ACHN (cell line): ENCODE results near the gene RHO.
"Not testable (repeated sequence)": the region's sequence is repeated elsewhere in the genome, so short reads cannot be mapped to it uniquely, and the experiment has no call there.

Source experiments
- DNase-seq: peaks from one replicate; pipeline ENCODE4 v3.0.0-alpha.2; 2015
- in situ Hi-C: cut with HindIII; loops from 2 replicates; pipeline ENCODE4 v1.10.0; 2017; ENCODE audit warnings: low sequenced_read_pairs, low pct_ligation_motif_present, low pct_unique_long_range_greater_than_20kb

The RHO gene

GRCh38 chr3:129534428-129535027, 6.1 kb downstream of the RHO start:
- no peak for DNase-seq
- in situ Hi-C loops, result no loop called here

GRCh38 chr3:129535075-129535474, 6.6 kb downstream of the RHO start:
- no peak for DNase-seq
- in situ Hi-C loops, result no loop called here

- in situ Hi-C loops, result no loop called here
- no peak for DNase-seq
These were observed 7.9 kb downstream of the RHO start for GRCh38 chr3:129536374-129536667.

- DNase-seq, result no peak
- in situ Hi-C loops, result no loop called here
These were observed 8.4 kb downstream of the RHO start for GRCh38 chr3:129536804-129537203.

- in situ Hi-C loops, result no loop called here
- no peak for DNase-seq
These were observed 10.8 kb downstream of the RHO start for GRCh38 chr3:129539206-129539605.

- in situ Hi-C loops, result no loop called here
- no peak for DNase-seq
These were observed 12.5 kb downstream of the RHO start for GRCh38 chr3:129540776-129541516.

DNA sequence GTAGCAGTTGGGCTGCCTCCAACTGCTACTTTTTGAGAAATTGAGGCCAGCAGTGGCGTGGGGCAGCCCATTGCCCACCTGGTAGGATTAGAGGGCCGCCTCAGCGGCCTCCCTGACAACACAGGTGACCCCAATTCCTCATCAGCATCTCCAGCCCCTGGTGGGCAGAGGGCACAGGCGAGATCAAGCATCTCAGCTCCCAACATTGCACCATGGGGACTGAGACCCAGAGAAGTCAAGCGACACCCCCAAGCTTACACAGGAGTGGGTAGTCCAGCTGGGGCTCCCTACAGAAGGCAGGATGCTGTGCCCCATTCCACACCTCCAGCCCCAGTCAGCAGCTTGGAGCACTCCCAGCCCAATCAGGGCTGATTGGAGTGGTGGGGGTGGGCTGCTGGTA, 14.3 kb downstream of the RHO start:
- no peak for DNase-seq
- in situ Hi-C loops, result no loop called here

- in situ Hi-C loops, result no loop called here
- DNase-seq, result no peak
These were observed 14.8 kb downstream of the RHO start, which contains the start of gene H1-8 for GRCh38 chr3:129543156-129543790. TSS of gene H1-8 (plus strand) at chr3:129543175. CDS start at chr3:129543219, 44 bp downstream.

GRCh38 chr3:129543999-129544398, 15.6 kb downstream of the RHO start:
- in situ Hi-C loops, result no loop called here
- DNase-seq, result no peak

- DNase-seq, in situ Hi-C loops: not testable (repeated sequence)
These were observed 17.5 kb downstream of the RHO start for GRCh38 chr3:129545951-129546350.

DNA sequence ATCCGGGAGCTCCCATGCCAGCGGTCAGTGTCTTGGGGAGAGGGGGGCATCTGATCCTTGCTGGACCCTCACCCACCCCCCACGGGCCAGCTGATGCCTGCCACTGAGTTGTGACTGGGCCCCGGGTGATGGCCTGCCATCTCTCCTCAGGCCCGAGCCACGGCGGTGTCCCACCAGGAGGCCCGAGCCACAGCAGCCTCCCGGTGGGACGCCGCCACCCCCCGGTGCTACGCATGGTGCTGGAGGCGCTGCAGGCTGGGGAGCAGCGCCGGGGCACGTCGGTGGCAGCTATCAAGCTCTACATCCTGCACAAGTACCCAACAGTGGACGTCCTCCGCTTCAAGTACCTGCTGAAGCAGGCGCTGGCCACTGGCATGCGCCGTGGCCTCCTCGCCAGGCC, 18.8 kb downstream of the RHO start:
- no peak for DNase-seq
- in situ Hi-C loops, result no loop called here

- DNase-seq, result no peak
- in situ Hi-C loops, result no loop called here
These were observed 19.9 kb downstream of the RHO start for GRCh38 chr3:129548104-129548965.

DNA sequence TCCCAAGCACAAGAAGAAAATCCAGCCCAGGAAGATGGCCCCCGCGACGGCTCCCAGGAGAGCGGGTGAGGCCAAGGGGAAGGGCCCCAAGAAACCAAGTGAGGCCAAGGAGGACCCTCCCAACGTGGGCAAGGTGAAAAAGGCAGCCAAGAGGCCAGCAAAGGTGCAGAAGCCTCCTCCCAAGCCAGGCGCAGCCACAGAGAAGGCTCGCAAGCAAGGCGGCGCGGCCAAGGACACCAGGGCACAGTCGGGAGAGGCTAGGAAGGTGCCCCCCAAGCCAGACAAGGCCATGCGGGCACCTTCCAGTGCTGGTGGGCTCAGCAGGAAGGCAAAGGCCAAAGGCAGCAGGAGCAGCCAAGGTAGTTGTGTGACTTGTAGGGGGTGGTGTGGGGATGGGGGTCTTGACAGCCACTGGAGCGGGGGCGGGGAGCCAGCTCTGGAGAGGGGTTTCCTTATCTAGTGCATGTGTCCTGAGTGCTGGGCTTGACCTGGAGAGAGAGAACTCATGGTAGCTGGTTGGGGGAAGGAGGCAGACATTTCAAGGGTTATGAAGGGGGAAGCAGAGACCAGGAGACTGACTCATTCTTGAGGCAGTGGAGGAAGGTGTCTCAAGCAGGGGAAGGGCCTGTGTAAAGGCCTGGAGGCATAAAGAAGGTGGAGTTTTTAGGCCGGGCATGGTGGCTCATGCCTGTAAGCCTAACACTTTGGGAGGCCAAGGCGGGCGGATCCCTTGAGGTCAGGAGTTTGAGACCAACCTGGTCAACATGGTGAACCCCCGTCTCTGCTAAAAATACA, 20.8 kb downstream of the RHO start:
- in situ Hi-C loops, result no loop called here
- no peak for DNase-seq

DNA sequence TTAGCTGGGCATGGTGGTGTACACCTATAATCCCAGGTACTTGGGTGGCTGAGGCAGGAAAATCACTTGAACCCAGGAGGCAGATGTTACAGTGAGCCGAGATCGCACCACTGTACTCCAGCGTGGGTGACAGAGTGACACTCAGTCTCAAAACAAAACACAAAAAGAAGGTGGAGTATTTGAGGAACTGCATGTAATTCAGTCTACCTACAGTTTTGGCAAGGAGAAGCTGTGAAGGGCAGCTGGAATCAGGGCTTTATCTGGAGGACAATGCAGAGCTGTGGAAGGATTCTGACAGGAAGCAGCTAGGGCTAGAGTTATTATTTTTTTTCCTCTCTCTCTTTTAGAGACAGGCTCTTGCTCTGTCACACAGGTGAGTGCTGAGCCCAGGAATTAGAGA, 21.4 kb downstream of the RHO start:
- in situ Hi-C loops, result no loop called here

GRCh38 chr3:129552287-129553050, 24.0 kb downstream of the RHO start:
- in situ Hi-C loops, result no loop called here
- DNase-seq, result no peak

More for the DNA sequence above, 21.4 kb downstream of the RHO start:
- DNase-seq, result no peak

- in situ Hi-C loops, result no loop called here
- no peak for DNase-seq
These were observed 24.7 kb downstream of the RHO start for GRCh38 chr3:129553171-129553570.

- in situ Hi-C loops, result no loop called here
- DNase-seq, result no peak
These were observed 25.3 kb downstream of the RHO start for GRCh38 chr3:129553719-129554118.
